GM18861 (cell line): ENCODE measurements around the gene CCDC97.
"Not testable (repeated sequence)": the region's sequence is repeated elsewhere in the genome, so short reads cannot be mapped to it uniquely, and the experiment has no call there.

Experiments
- ATAC-seq: cut with Tn5 transposase; IDR thresholded peaks from one replicate; pipeline ENCODE4 v1.9.1; 2021; ENCODE audit not compliant: unreplicated experiment

The CCDC97 gene

DNA sequence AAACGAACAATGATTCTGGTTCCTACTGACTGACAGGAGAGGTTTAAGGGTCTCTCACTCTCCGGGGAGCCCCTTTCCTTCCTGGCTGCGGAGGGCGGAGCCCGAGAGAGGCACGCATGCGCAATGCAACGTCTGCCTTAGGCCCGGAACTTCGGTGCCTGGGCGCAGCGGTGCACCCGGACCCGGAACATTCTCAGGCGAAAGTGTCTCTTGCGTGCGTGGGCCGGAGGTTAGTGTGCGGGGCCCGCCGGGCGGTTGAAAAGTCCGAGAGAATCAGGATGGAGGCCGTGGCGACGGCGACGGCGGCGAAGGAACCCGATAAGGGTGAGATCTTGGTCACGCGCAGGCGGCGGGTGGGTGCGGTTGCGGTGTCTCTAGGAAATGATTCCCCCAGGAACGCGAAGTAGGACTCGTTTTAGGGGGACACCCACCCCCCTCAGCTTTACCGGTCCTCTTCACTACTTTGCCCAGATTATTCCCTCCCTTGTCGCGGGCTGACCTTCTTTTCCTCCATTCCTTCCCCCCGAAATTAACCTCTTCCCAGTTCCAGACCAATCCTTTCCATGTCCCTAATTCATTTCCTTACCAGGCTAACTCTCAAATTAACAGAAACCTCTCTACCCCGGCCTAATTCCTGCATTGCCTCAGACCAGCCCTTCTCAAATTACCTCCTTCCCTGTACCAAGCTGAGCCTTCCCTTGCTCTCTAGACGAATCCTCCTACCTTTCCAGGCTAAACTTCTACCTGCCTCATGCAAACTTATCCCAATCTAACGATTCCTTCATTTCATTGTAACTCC lies at the start of gene CCDC97:
CCDC97 (plus strand) TSS at position 140 of the 799 bp plus-strand sequence; CDS start at position 279, 139 bp downstream.
- peak; percentile 38 for ATAC-seq

DNA sequence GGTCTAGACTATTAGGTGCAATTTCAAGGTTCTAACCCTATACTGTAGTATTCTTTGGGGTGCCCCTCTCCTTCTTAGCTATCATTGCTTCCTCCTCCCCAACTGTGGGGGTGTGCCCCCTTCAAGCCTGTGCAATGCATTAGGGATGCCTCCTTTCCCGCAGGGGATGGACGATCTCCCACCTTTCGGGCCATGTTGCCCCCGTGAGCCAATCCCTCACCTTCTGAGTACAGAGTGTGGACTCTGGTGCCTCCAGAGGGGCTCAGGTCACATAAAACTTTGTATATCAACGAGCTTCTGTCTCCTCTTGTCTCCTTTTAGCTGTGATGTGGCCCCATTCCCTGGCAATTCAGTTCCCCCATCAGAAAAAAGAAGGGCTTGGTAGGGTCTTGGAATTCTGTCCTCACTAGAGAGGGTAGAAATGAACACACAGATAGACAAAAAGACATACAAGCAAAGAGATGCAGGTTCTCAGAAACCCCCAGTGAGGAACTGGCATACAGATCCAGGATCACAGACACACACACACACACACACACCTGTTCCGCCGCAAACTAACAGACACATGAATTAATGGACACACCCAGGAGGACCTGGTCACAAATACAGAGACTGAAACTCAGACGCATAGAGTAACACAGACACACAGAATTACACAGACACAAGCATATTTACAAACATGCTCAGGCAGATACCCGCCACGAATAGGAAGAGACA lies 48.3 kb upstream of the CCDC97 start:
- no peak for ATAC-seq

DNA sequence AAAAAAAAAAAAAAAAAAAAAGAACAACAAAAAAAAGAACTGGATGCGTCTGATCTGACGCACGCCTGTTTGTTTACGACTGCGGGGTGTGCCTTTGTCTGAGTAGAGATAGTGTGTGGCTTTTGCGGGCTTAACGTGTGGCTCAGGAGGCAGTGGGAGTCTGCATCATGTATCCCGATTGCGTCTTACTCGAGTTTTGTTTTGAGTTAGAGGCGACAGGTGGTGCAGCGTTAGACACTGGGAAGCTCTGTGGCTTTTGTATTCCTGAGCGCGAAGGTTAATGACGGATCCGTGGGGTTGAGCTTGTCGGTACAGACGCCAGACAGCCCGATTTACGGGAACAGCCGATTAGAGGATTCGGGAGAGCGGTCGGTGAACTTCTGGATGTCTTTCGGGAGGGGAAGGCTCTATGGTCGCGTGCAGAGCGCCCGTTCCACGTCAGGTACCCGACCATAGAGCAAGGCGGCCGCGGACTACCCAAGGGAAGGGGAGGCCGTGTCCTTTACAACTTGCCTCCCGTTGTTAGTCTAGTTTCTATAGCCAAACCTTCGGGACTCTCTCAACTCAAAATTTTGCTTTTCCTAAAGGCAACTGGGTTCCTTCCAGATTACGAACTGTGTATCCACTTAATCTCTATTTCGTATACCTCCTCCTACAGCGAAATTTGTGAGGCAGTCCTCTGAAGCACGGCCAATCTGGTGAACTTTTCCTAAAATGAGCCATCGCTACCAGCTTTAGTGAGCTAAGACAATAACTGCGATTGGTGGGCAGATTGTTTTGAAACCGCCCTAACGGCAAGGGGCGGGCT lies 46.7 kb upstream of the CCDC97 start:
- peak; percentile 14 for ATAC-seq

DNA sequence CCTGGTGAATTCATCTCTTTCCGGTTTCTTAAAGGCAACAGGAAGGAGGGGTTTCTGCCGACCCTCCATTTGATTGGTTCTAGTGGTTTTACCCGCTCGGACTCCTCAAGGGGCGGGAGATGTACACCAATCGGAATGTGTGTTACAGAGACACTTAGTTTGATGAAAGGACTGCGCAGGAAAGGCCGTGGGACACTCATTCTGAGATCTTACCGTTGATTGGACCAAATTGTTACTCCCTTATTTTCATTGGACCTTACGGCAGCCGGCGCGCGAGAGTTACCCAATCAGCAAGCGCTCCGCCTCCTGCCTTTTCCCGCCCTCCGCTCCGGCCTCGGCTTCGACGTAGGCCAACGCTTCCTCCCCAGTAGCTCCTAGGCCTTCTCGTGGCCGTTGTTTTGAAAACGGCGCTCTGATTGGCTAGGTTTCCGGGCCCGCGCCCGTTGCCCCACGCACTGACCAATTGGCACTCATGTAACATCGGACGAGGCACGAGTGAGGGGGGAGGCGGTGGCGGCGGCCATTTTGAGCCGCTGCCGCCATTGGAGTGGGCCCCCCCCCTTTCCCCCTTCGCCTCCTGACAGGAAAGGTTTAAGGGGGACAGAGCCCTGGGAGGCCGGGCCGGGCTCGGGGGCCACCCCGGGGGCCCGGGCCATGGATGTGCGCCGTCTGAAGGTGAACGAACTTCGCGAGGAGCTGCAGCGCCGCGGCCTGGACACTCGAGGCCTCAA lies 46.0 kb upstream of the CCDC97 start, which contains the start of gene HNRNPUL1:
HNRNPUL1 (plus strand) TSS at position 523 of the 731 bp plus-strand sequence; CDS start at position 655, 132 bp downstream.
- ATAC-seq = peak; percentile 73

GRCh38 chr19:41264581-41265394 lies 45.2 kb upstream of the CCDC97 start:
- ATAC-seq = no peak

DNA sequence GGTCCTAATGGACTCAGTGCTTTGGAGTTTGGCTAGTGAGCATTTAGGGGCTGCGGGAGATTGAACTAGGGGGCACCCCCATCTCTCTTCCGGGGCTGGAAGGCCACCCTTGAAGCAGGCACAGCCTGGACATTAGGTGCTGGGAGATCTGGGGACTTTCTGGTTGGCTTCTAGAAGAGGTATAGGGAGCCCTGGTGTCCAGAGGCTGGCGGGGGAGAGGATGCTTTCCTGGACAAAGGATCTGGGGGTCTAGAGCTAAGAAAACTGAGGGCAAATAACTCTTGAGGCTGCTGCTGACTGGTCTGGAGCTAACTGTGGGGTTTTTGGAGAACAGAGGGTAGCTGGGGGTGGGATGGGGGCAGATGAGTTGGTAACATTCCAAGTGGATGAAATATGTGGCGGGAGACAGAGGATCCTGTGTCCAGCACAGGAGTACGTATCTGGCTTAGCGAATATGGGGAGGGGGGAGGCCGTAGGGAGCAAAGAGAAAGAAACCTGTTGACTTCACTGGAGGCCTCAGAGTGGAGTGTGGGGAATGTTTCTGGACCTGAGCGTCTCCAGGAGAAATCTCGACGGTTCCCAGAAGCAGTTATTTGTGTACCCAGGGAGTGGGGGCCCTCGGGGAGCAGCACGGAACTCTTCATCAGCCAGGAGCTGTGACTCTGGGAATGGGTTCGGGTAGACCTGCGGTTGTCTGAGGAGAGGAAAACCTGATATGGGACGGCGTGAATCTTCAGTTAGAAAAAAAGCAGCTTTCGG lies 44.4 kb upstream of the CCDC97 start:
- ATAC-seq = no peak

DNA sequence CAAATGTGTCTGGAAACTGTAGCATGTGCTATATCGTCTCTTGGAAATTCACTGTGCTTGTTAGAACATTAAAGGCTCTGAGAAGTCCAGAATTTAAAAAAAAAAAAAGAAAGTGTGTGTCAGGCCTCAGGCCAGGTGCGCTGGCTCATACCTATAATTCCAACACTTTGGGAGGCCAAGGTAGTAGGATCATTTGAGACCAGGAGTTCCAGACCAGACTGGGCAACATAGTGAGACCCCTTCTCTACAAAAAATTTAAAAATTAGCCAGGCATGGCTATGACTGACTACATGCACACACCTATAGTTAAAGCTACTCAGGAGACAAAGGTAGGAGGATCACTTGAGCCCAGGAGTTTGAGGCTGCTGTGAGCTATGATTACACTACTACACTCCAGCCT lies 40.9 kb upstream of the CCDC97 start:
- no peak for ATAC-seq

- no peak for ATAC-seq
These were observed 40.4 kb upstream of the CCDC97 start for GRCh38 chr19:41269571-41269970.

DNA sequence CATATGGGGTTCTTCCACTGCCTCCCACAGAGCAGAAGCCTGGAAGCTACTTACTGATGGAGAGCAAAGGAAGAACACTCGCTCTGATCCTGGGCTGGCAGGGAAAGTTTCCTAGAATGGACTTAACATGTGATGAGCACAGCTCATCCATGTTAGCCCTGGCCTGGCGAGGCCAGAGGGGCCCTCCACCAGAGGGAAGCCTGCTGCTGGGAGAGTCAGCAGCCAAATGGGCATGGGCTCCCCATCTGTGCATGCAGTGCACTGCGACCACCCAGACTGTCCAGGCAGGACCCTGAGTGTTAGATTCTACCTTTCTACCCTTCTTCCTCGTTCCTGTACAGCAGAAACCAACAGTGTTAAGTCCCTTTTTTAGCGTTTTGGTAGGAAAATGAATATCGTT lies 36.9 kb upstream of the CCDC97 start:
- no peak for ATAC-seq

- ATAC-seq = no peak
These were observed 35.2 kb upstream of the CCDC97 start for GRCh38 chr19:41274802-41275201.

- no peak for ATAC-seq
These were observed 33.7 kb upstream of the CCDC97 start for GRCh38 chr19:41276231-41276630.

DNA sequence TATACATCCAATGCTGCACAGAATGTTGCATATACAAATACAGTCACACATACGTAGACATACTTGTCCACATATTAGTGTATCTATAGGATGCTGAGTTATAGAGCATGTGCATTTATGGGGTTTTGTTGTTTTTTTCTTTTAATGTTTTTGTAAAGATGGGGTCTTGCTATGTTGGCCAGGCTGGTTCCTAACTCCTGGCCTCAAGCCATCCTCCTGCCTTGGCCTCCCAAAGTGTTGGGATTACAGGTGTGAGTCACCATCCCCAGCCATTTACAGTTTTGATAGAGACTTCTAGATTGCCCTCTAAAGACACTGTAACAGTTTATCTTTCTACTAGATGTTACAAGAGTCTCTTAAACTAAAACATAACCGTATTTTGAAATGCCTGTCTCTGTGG lies 31.5 kb upstream of the CCDC97 start:
- no peak for ATAC-seq

- no peak for ATAC-seq
These were observed 21.1 kb upstream of the CCDC97 start for GRCh38 chr19:41288673-41289530.

GRCh38 chr19:41289814-41290213 lies 20.2 kb upstream of the CCDC97 start:
- not testable (repeated sequence) for ATAC-seq

- no peak for ATAC-seq
These were observed 15.6 kb upstream of the CCDC97 start for GRCh38 chr19:41294393-41294792.

DNA sequence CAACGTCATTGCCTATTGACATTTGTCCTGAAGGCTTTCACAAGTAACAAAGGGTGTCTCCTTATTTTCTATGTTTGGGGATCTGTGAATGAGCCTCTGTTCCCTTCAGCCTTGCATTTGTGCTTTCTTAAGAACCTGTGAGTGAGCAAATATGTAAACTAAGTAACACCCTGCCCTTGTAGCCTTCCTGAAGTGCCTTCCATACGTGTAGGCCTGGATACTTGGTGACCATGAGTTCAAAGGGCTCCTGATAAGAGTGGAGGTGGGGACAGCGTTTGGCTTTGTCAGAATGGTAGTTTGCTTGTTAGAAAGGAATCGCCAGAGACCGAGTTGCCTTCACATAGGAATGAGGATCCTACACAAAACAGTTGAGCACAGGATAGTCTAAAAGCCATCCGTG lies 14.5 kb upstream of the CCDC97 start:
- no peak for ATAC-seq

DNA sequence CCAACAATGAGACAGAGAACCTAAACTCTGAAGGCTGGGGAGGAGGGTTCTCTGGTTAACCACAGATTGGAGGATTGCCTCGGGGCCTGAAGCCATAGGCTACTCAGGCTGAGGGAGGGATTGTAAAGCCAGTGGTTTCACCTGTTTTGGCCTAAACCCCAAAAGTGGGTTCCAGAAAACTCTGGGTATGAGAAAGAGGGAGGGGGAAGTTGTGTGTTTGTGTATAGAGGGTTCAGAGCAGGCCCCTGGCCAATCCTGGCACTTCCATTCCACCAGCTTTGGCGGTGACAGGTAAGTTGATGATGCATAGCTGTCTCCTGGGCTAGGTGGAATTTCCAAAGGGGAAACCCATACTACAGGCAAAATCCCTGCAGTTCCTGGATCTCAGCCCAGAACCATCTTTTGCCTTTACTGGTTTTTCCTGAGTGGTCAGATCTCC lies 13.5 kb upstream of the CCDC97 start:
- no peak for ATAC-seq
